ENCODE results near the gene DBH.

Gene DBH

DNA sequence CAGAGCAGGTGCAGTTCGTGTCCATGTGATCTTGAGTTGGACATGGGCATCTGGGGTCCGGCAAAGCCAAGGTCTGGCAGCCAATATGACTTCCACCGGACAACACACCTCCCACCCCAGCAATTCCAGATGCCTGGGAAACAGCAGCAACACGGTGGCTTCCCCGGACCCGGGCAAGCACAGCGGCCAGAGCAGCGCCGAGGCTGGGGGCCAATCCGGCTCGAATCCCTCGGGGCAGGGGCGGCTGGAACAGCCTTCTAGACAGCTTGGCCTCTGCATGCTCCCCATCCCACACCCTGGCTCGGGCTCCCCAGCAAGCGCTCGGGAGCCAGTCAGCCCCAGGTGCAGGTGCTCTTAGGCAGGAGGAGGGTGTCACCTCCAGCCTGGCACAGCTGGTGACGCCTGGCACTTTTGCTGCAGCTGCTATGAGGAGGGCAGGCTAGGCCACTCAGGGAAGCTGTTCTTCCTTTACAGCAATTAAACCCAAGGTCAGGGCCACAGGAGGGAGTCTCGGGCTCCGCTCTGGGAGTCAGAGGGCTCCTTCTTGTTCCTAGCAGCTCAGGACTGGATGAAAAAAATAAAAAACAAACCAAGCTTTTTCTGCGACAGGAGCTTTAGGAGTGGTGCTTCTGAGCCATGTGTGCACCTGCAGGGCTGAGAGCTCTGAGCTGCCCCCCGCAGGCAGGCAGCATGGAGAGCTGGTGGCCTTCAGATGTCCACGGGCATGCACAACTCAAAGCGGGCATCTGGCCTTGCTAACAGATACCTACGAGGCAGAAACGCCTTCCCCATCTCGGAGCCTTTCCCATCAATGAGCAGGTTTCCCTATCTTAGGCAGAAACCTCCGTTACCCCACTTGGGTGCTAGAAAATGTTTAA is 28.2 kb downstream of the DBH start:
- Histone ChIP-seq H3K27me3 (ENCODE audit: control insufficient read depth, insufficient read depth, low read length) (peaks cover 1% of the 10 kb centered on the region), H3K4me1 (ENCODE audit: control insufficient read depth, insufficient read depth, low read length) (no peaks in the 10 kb centered on the region), H3K9ac (ENCODE audit: low read depth, low read length) (no peak overlapping the region), H3K36me3 (ENCODE audit: control insufficient read depth, insufficient read depth, low read length) (no peaks in the 10 kb centered on the region), H3K4me3 (ENCODE audit: low read depth, low read length) (no peak overlapping the region), H3K9me3 (ENCODE audit: control insufficient read depth, insufficient read depth, low read length) (no peaks in the 10 kb centered on the region)

DNA sequence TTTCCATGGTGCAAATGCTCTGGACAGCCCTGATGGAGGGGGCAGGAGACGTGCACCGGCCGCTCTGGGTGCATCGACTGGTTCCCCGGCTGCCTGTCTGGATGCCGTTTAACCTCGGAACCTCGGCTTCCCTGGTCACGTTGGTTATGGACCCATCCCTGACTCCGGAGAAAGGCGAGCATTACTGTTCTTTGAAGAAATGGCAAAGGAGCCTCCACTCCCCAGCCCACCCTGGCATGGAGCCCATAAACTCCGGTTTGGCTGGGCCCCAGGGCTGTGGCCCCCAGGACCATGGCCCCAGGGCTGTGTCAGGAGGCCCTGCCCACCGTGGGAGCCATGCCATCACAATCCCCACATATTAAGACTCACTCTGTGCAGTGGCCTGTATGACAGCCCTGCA is 28.9 kb downstream of the DBH start:
- H3K4me3 ChIP-seq (ENCODE audit: low read depth, low read length), result no peak overlapping the region
- H3K36me3 ChIP-seq (ENCODE audit: control insufficient read depth, insufficient read depth, low read length), result no peaks in the 10 kb centered on the region
- H3K4me1 ChIP-seq (ENCODE audit: control insufficient read depth, insufficient read depth, low read length), result no peaks in the 10 kb centered on the region
- no peaks in the 10 kb centered on the region for H3K9me3 ChIP-seq (ENCODE audit: control insufficient read depth, insufficient read depth, low read length)
- no peaks in the 10 kb centered on the region for H3K27me3 ChIP-seq (ENCODE audit: control insufficient read depth, insufficient read depth, low read length)
- no peak overlapping the region for H3K9ac ChIP-seq (ENCODE audit: low read depth, low read length)

DNA sequence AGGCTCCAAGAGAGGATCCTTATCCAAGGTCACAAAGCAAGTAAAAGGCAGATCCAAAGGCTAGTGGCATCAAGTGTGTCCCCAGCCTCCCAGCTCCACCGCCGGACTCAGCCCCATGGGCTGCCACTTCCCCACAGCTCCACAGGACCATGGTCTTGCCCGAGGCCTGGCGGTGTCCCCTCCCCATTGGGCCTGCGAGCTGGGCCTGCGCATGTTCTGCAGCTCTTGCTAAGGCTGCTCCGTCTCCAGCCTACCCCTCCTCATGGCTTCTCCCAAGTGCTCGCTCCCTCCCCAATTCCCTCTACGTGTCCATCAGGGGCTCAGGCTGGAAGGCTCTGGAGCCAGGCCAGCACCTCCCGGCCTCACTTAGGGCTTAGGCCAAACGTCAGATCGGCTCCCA is 29.4 kb downstream of the DBH start:
- H3K9me3 ChIP-seq (ENCODE audit: control insufficient read depth, insufficient read depth, low read length), result no peaks in the 10 kb centered on the region
- H3K27me3 ChIP-seq (ENCODE audit: control insufficient read depth, insufficient read depth, low read length), result no peaks in the 10 kb centered on the region
- H3K36me3 ChIP-seq (ENCODE audit: control insufficient read depth, insufficient read depth, low read length), result no peaks in the 10 kb centered on the region
- no peak overlapping the region for H3K9ac ChIP-seq (ENCODE audit: low read depth, low read length)
- H3K4me1 ChIP-seq (ENCODE audit: control insufficient read depth, insufficient read depth, low read length), result no peaks in the 10 kb centered on the region
- H3K4me3 ChIP-seq (ENCODE audit: low read depth, low read length), result no peak overlapping the region

DNA sequence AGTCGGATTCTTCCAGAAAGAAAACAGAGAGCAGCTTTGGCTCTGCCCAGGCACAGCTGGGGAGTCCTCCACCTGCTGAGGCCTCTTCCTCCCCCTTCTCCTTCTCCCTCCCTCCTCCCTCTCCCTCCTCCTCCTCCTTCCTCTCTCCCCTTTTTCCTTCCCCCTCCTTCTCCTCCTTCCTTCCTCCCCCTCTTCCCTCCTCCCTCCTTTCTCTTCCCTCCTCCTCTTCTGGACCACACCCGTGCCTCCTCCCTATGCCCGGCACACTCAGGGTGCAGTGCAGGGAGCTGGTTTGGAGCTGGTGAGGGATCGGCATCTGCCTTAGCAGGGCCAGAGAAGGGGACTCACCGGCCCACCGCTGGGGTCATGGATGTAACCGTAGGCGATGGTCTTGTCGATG is 30.2 kb downstream of the DBH start:
- H3K4me1 ChIP-seq (ENCODE audit: control insufficient read depth, insufficient read depth, low read length), result no peaks in the 10 kb centered on the region
- no peak overlapping the region for H3K4me3 ChIP-seq (ENCODE audit: low read depth, low read length)
- H3K36me3 ChIP-seq (ENCODE audit: control insufficient read depth, insufficient read depth, low read length), result no peaks in the 10 kb centered on the region
- H3K27me3 ChIP-seq (ENCODE audit: control insufficient read depth, insufficient read depth, low read length), result no peaks in the 10 kb centered on the region
- no peaks in the 10 kb centered on the region for H3K9me3 ChIP-seq (ENCODE audit: control insufficient read depth, insufficient read depth, low read length)
- no peak overlapping the region for H3K9ac ChIP-seq (ENCODE audit: low read depth, low read length)

DNA sequence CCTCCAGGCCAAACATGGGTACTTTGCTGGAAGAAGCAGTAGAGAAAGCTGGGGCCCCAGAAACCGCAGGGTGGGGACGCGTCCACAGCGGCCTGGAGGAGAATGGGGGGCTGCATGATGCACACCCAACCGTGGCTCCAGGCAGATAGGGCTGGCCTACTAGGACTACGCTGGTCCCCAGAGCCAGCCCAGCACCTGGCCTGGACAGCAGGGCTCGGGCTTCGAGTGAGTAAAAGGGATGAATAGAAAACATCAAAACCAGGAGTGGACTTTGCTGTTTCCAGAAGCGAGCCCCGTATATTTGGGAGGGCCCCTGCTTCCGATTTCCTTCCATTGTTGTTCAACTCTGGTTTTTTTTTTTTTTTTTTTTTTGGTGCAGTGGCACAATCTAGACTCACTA is 30.7 kb downstream of the DBH start:
- H3K9me3 ChIP-seq (ENCODE audit: control insufficient read depth, insufficient read depth, low read length), result no peaks in the 10 kb centered on the region
- H3K4me3 ChIP-seq (ENCODE audit: low read depth, low read length), result no peak overlapping the region
- H3K4me1 ChIP-seq (ENCODE audit: control insufficient read depth, insufficient read depth, low read length), result no peaks in the 10 kb centered on the region
- no peak overlapping the region for H3K9ac ChIP-seq (ENCODE audit: low read depth, low read length)
- no peaks in the 10 kb centered on the region for H3K27me3 ChIP-seq (ENCODE audit: control insufficient read depth, insufficient read depth, low read length)
- H3K36me3 ChIP-seq (ENCODE audit: control insufficient read depth, insufficient read depth, low read length), result no peaks in the 10 kb centered on the region

DNA sequence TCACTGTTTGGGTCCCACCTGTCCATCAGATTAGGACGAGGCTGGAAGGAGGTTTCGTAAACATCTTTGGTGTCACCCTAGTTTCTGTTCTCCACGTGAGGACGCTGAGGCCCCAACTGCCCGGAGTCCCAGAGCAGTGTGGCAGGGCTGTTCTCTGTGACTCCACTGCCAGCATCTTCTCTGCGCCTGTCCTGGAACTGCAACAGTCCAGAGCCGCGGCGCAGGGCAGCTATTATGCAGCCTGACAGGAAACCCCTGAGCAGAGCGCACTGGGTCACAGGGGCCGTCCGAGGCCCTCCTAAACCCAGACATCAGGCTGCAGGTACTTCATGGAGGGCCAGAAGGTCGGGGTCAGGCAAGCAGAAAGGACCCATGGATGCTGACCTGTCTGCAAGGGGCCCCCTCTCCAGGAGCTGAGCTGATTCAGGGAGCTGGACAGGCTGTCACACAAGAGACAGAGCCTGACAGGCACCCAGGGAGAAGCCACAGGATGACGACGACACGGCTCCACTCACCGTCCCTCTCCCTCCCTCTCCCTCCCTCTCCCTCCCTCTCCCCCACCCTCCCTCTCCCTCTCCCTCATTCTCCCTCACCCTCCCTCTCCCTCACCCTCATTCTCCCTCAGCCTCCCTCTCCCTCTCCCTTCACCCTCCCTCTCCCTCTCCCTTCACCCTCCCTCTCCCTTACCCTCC is 31.7 kb downstream of the DBH start:
- H3K27me3 ChIP-seq (ENCODE audit: control insufficient read depth, insufficient read depth, low read length), result no peaks in the 10 kb centered on the region
- H3K9me3 ChIP-seq (ENCODE audit: control insufficient read depth, insufficient read depth, low read length), result no peaks in the 10 kb centered on the region
- no peaks in the 10 kb centered on the region for H3K4me1 ChIP-seq (ENCODE audit: control insufficient read depth, insufficient read depth, low read length)
- H3K9ac ChIP-seq (ENCODE audit: low read depth, low read length), result no peak overlapping the region
- H3K4me3 ChIP-seq (ENCODE audit: low read depth, low read length), result no peak overlapping the region
- H3K36me3 ChIP-seq (ENCODE audit: control insufficient read depth, insufficient read depth, low read length), result no peaks in the 10 kb centered on the region

DNA sequence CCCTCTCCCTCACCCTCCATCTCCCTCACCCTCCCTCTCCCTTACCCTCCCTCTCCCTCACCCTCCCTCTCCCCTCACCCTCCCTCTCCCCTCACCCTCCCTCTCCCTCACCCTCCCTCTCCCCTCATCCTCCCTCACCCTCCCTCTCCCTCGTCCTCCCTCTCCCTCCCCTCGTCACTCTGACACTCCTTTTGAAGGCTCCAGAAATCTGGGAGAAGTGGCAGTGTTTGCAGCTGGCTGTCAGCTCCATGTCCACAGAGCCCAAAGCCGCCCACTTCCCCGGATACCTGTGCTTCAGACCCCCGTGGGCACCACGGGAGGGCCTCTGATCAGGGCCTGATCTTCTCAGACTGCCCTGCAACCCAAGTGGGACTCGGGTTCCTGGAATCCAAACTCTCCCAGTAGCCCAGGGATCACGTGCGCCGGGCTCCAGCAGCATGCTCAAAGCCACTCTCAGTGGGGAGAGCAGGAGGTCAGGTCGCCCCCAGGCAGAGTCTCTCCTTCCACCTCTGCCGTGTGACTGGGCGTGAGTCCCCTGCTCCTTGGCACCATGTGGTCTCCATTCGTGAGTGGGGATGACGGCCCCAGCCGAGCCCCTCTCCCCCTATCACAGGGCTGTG is 33.1 kb downstream of the DBH start:
- no peaks in the 10 kb centered on the region for H3K9me3 ChIP-seq (ENCODE audit: control insufficient read depth, insufficient read depth, low read length)
- no peaks in the 10 kb centered on the region for H3K27me3 ChIP-seq (ENCODE audit: control insufficient read depth, insufficient read depth, low read length)
- H3K36me3 ChIP-seq (ENCODE audit: control insufficient read depth, insufficient read depth, low read length), result no peaks in the 10 kb centered on the region
- no peak overlapping the region for H3K4me3 ChIP-seq (ENCODE audit: low read depth, low read length)
- H3K9ac ChIP-seq (ENCODE audit: low read depth, low read length), result no peak overlapping the region
- H3K4me1 ChIP-seq (ENCODE audit: control insufficient read depth, insufficient read depth, low read length), result no peaks in the 10 kb centered on the region

DNA sequence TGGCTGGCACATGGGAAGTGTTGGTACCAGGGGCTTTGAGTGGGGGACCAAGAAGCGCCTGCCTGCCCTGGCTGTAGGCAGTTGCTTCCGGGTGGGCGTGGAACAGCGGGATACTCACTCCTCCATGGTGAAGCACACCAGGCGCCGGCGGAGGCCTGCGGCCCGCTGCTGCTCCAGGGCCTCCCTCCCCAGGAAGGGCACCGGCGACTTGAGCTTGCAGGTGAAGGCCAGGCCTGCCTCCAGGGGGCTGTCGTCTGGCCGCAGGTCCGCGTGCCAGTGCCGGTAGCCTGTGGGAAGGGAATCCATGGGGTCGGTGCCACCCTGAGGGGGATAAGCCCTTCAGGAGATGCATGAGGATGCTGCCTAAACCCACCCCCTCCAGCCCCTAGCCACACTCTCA is 34.3 kb downstream of the DBH start:
- Histone ChIP-seq H3K27me3 (ENCODE audit: control insufficient read depth, insufficient read depth, low read length) (no peaks in the 10 kb centered on the region), H3K4me1 (ENCODE audit: control insufficient read depth, insufficient read depth, low read length) (no peaks in the 10 kb centered on the region), H3K9me3 (ENCODE audit: control insufficient read depth, insufficient read depth, low read length) (no peaks in the 10 kb centered on the region), H3K36me3 (ENCODE audit: control insufficient read depth, insufficient read depth, low read length) (no peaks in the 10 kb centered on the region), H3K4me3 (ENCODE audit: low read depth, low read length) (no peak overlapping the region), H3K9ac (ENCODE audit: low read depth, low read length) (no peak overlapping the region)

DNA sequence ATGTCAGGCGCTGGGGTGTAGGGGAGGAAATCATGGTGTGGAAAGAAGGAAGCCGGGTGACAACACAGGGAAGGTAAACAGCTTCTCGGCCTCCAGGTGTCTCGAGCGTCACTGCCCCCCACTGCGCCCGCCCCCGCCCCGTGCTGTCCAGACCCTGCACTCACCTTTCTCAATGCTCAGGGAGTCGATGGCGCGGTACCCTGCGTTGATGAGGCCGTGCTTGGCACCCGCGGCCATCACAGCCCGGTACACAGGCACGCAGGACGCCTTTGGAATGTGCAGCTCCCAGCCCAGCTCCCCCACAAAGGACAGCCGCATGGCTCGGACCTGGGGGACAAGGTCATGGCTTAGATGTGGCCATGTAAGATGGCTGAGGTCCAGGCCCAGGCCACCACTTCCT is 35.2 kb downstream of the DBH start:
- H3K9me3 ChIP-seq (ENCODE audit: control insufficient read depth, insufficient read depth, low read length), result no peaks in the 10 kb centered on the region
- no peak overlapping the region for H3K9ac ChIP-seq (ENCODE audit: low read depth, low read length)
- H3K27me3 ChIP-seq (ENCODE audit: control insufficient read depth, insufficient read depth, low read length), result no peaks in the 10 kb centered on the region
- no peaks in the 10 kb centered on the region for H3K4me1 ChIP-seq (ENCODE audit: control insufficient read depth, insufficient read depth, low read length)
- no peaks in the 10 kb centered on the region for H3K36me3 ChIP-seq (ENCODE audit: control insufficient read depth, insufficient read depth, low read length)
- no peak overlapping the region for H3K4me3 ChIP-seq (ENCODE audit: low read depth, low read length)

DNA sequence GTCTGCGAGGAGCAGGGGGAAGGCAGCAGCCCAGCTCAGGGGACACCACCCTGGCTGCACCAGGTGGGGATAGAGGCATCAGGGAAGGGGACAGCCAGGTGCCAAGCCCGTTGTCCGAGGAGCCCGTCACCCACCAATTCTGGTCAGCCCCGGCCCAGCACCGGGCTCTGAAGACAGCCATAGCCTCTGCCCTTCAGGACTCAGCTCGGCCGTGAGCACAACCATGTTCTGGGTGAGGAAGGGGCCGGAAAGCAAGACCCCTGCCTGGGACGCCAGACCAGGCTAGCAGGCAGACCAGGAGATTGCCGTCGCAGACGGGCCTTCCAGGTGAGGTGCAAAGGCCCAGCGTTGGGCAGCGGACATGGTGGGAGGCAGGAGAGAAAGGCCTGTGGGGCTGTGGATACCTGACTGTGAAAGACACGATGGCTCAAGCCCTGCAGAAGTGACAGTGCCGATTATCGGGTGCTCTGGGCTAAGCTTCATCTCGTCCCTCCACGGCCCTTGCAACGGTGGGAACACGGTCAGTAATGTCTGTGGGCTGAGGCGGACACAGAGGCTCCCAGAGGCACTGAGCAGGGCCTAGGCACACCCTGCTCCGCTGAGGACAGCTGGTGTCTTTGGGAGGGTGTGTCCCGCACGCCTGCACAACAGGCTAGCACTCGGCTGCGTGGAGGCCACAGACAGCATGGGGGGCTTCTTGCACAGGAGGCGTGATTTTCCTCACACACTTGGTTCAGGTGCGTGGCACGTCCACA is 36.5 kb downstream of the DBH start:
- H3K27me3 ChIP-seq (ENCODE audit: control insufficient read depth, insufficient read depth, low read length), result no peaks in the 10 kb centered on the region
- H3K9me3 ChIP-seq (ENCODE audit: control insufficient read depth, insufficient read depth, low read length), result no peaks in the 10 kb centered on the region
- no peaks in the 10 kb centered on the region for H3K4me1 ChIP-seq (ENCODE audit: control insufficient read depth, insufficient read depth, low read length)
- H3K4me3 ChIP-seq (ENCODE audit: low read depth, low read length), result no peak overlapping the region
- H3K9ac ChIP-seq (ENCODE audit: low read depth, low read length), result no peak overlapping the region
- H3K36me3 ChIP-seq (ENCODE audit: control insufficient read depth, insufficient read depth, low read length), result no peaks in the 10 kb centered on the region

DNA sequence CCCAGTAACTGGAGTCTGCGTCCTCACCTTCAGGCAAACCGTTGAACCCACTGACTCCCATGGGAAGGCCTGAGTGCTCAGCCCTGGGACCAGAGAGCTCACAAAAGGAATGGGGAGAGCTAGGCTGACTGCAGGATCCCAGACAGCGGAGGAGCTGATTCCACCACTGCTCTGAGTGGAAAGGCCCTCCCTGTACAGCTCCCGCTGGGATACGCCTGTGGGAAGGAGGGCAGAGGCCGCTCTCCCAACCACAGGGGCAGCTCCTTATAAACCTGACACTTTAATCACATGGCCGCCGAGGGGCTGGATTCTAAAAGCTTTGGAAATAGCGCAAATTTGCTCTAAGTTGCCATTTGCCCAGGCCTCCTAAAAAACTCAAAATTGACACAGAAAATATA is 37.1 kb downstream of the DBH start:
- H3K4me1 ChIP-seq (ENCODE audit: control insufficient read depth, insufficient read depth, low read length), result no peaks in the 10 kb centered on the region
- no peak overlapping the region for H3K9ac ChIP-seq (ENCODE audit: low read depth, low read length)
- H3K36me3 ChIP-seq (ENCODE audit: control insufficient read depth, insufficient read depth, low read length), result no peaks in the 10 kb centered on the region
- no peaks in the 10 kb centered on the region for H3K9me3 ChIP-seq (ENCODE audit: control insufficient read depth, insufficient read depth, low read length)
- H3K4me3 ChIP-seq (ENCODE audit: low read depth, low read length), result no peak overlapping the region
- H3K27me3 ChIP-seq (ENCODE audit: control insufficient read depth, insufficient read depth, low read length), result no peaks in the 10 kb centered on the region
